Measurements from ENCODE around the gene NDFIP2.

NDFIP2 gene

DNA sequence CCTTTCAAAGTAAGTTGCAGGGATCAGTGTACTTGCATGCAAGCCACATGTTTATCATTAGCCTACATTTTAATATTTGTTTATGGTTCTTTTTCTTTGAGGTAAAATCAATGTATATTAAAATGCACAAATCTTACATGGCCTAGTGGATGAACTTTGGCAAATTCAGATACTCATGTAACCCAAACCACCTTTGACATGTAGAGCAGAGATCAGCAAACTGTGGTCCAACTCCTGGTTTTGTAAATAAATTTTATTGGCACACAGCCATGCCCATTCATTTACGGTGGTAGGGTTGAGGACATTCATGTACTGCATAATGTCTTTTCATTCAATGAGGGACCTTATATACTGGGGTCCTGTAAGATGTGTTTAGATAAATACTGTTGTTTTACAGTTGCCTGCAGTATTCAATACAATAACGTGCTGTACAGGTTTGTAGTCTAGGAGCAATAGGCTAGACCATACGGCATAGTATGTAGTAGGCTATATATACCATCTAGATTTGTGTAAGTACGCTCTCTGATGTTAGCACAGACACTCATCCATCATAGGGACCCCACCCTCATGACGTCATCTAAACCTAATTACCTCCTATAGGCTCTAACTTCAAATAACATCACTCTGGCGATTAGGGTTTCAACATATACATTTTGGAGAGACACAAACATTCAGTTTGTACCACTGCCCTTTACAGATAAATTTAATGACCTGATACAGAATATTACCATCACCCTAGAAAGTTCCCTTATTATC lies 5.7 kb downstream of the NDFIP2 start:
- TF ChIP-seq ZNF8 (CRISPR knock-in tag; IDR thresholded peaks at IDR 0.05) = no peak
- no peak for TF ChIP-seq ZNF565 (CRISPR knock-in tag; conservative IDR thresholded peaks at IDR 0.05; ENCODE audit: low read depth)
- TF ChIP-seq RARB (CRISPR knock-in tag; IDR thresholded peaks at IDR 0.05) = no peak
- no peak for TF ChIP-seq ISL1 (CRISPR knock-in tag; IDR thresholded peaks at IDR 0.05)
- TF ChIP-seq ZFP3 (CRISPR knock-in tag; IDR thresholded peaks at IDR 0.05) = no peak
- no peak for TF ChIP-seq GLIS3 (CRISPR knock-in tag; IDR thresholded peaks at IDR 0.05)
- no peak for TF ChIP-seq OSR1 (CRISPR knock-in tag; IDR thresholded peaks at IDR 0.05)
- TF ChIP-seq PPARA (CRISPR knock-in tag; IDR thresholded peaks at IDR 0.05; ENCODE audit: borderline replicate concordance) = no peak
- no peak for TF ChIP-seq ZC3H10 (CRISPR knock-in tag; IDR thresholded peaks at IDR 0.05)
- no peak for TF ChIP-seq PATZ1 (CRISPR knock-in tag; IDR thresholded peaks at IDR 0.05; ENCODE audit: borderline replicate concordance)
- no peak for TF ChIP-seq POU6F1 (CRISPR knock-in tag; IDR thresholded peaks at IDR 0.05; ENCODE audit: borderline replicate concordance, low read depth)
- no peak for TF ChIP-seq SNAI2 (CRISPR knock-in tag; IDR thresholded peaks at IDR 0.05)
- no peak for ATAC-seq

DNA sequence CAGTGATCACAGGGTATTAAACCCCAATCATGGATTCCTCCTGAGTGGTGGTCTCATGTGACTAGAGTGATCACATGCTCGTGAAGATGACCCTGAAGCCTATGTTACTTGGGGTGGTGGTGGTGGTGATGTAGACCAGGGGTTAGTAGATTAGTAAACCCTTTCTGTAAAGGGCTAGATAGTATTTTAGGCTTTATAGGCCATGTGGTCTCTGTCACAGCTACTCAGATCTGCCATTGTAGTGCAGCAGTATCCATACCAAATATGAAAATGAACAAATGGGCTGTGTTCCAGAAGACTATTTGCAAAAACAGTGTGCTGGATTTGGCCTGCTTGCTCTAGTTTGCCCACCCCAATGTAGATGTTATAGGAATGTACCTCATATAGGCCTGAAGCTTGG lies 9.4 kb downstream of the NDFIP2 start:
- no peak for TF ChIP-seq SNAI2 (CRISPR knock-in tag; IDR thresholded peaks at IDR 0.05)
- TF ChIP-seq ISL1 (CRISPR knock-in tag; IDR thresholded peaks at IDR 0.05) = peak; percentile 78
- peak; percentile 49 for ATAC-seq

GRCh38 chr13:79490824-79491223 lies 9.9 kb downstream of the NDFIP2 start:
- peak; percentile 30; the same call in 2 of the 3 replicates for ATAC-seq
- TF ChIP-seq ZNF565 (CRISPR knock-in tag; conservative IDR thresholded peaks at IDR 0.05; ENCODE audit: low read depth) = no peak
- TF ChIP-seq ZNF70 (CRISPR knock-in tag; IDR thresholded peaks at IDR 0.05) = no peak
- TF ChIP-seq, protein P1, sequence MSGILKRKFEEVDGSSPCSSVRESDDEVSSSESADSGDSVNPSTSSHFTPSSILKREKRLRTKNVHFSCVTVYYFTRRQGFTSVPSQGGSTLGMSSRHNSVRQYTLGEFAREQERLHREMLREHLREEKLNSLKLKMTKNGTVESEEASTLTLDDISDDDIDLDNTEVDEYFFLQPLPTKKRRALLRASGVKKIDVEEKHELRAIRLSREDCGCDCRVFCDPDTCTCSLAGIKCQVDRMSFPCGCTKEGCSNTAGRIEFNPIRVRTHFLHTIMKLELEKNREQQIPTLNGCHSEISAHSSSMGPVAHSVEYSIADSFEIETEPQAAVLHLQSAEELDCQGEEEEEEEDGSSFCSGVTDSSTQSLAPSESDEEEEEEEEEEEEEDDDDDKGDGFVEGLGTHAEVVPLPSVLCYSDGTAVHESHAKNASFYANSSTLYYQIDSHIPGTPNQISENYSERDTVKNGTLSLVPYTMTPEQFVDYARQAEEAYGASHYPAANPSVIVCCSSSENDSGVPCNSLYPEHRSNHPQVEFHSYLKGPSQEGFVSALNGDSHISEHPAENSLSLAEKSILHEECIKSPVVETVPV (CRISPR knock-in tag; IDR thresholded peaks at IDR 0.05) = no peak
- no peak for TF ChIP-seq ZFP30 (CRISPR knock-in tag; IDR thresholded peaks at IDR 0.05)
- TF ChIP-seq ARNTL (CRISPR knock-in tag; IDR thresholded peaks at IDR 0.05; ENCODE audit: borderline replicate concordance, low read depth) = no peak
- no peak for TF ChIP-seq CSDC2 (CRISPR knock-in tag; IDR thresholded peaks at IDR 0.05)
- no peak for TF ChIP-seq TOX (CRISPR knock-in tag; IDR thresholded peaks at IDR 0.05; ENCODE audit: borderline replicate concordance)
- no peak for TF ChIP-seq SNAI2 (CRISPR knock-in tag; IDR thresholded peaks at IDR 0.05)
- TF ChIP-seq ESRRG (CRISPR knock-in tag; IDR thresholded peaks at IDR 0.05) = no peak
- no peak for TF ChIP-seq BACH2 (CRISPR knock-in tag; IDR thresholded peaks at IDR 0.05; ENCODE audit: borderline replicate concordance)
- no peak for TF ChIP-seq GLIS3 (CRISPR knock-in tag; IDR thresholded peaks at IDR 0.05)

DNA sequence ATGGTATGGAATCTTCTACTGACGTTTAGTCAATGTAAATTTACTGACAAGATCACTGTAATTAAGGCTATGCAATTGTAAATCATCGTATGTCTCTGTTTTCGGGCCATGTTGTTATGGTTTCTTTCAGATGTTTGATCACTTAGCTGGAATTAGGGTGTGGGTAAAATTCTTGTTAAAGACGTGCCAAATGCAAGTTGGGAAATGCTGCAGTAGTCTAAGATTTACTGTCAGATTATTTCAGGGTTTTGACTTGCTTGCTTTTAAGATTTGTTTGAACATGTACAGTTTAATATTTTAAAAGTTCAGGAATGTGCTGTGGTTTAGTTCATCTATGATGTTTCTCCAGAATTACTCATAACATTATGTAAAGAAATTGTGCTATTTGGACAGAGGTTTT lies 10.8 kb downstream of the NDFIP2 start:
- ATAC-seq = peak; percentile 67
- TF ChIP-seq TCF4 (CRISPR knock-in tag; IDR thresholded peaks at IDR 0.05; ENCODE audit: borderline replicate concordance) (no peak), ESRRG (CRISPR knock-in tag; IDR thresholded peaks at IDR 0.05) (no peak), ISL1 (CRISPR knock-in tag; IDR thresholded peaks at IDR 0.05) (peak; percentile 70), PATZ1 (CRISPR knock-in tag; IDR thresholded peaks at IDR 0.05; ENCODE audit: borderline replicate concordance) (no peak)
